ENCODE measurements around the gene DNAJA2.

DNA sequence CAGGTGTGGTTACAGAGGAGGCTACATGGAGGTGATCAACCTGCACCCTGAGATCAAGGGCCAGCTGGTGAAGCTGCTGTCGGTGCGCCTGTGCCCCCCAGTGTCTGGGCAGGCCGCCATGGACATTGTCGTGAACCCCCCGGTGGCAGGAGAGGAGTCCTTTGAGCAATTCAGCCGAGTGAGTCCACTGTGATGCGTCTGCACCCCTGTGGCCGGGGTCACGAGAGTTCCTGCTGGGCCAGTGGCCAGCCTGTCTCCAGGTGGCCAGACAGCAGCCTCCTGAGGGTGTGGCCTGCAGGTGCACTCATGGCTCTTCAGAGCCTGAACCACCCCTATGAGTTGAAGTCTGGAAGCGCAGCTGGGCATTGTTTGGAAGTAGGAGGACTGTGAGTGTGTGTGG lies 51.2 kb downstream of the DNAJA2 start:
- TF ChIP-seq, protein P1, sequence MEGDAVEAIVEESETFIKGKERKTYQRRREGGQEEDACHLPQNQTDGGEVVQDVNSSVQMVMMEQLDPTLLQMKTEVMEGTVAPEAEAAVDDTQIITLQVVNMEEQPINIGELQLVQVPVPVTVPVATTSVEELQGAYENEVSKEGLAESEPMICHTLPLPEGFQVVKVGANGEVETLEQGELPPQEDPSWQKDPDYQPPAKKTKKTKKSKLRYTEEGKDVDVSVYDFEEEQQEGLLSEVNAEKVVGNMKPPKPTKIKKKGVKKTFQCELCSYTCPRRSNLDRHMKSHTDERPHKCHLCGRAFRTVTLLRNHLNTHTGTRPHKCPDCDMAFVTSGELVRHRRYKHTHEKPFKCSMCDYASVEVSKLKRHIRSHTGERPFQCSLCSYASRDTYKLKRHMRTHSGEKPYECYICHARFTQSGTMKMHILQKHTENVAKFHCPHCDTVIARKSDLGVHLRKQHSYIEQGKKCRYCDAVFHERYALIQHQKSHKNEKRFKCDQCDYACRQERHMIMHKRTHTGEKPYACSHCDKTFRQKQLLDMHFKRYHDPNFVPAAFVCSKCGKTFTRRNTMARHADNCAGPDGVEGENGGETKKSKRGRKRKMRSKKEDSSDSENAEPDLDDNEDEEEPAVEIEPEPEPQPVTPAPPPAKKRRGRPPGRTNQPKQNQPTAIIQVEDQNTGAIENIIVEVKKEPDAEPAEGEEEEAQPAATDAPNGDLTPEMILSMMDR (conservative IDR thresholded peaks at IDR 0.05; ENCODE audit: low read length): no peak
- no peak for TF ChIP-seq EZH2phosphoT487 (IDR thresholded peaks at IDR 0.05; ENCODE audit: borderline replicate concordance)

All from Loucy (cell line).